ENCODE results near the gene RNF4.

- TF ChIP-seq CTCF (IDR thresholded peaks at IDR 0.05), result no peak
- TF ChIP-seq POLR2A (IDR thresholded peaks at IDR 0.05), result no peak
Measured at GRCh38 chr4:2432991-2433530, 35.8 kb upstream of the RNF4 start.
